Astrocyte of the hippocampus (primary cell): Measurements from ENCODE around the gene EPHB2.
"Not testable (repeated sequence)": the region's sequence is repeated elsewhere in the genome, so short reads cannot be mapped to it uniquely, and the experiment has no call there.

Source experiments
- DNase-seq: peaks from one replicate; pipeline ENCODE4 v3.0.0; 2011; ENCODE audit warnings: low read depth, low spot score

The EPHB2 gene

DNA sequence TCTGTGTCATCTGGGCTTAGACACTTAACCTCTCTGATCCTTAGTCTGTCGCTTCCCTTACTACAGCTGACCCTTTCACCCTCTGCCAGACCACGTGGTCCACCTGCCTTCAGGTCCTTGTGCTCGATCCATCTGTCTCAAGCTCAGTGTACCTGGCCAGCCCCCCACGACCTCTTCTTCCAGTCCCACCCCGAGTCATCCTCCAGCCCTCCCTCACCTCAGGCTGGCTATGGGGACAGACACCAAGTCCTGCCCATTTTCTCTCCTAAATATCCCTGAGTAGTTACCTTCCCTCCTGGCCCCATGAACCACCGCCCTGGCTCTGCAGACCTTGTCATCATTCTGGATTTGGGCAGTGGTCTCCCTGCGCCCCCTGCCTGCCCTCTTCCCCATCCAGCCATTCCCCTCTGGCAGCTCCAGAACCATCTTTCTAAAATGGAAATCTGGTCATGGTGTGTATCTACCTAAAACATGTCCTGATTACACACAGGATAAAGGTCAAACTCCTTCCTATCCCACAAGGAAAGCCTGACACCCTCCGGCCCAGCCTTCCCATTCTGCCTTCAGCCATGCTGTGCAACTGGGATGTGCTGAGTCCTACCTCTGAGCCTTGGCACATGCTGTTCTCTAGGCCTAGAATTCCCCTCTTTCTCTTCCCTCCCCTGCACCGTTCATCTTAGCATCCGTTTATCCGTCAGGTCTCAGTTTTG is 107.6 kb downstream of the EPHB2 start:
- DNase-seq: no peak

DNA sequence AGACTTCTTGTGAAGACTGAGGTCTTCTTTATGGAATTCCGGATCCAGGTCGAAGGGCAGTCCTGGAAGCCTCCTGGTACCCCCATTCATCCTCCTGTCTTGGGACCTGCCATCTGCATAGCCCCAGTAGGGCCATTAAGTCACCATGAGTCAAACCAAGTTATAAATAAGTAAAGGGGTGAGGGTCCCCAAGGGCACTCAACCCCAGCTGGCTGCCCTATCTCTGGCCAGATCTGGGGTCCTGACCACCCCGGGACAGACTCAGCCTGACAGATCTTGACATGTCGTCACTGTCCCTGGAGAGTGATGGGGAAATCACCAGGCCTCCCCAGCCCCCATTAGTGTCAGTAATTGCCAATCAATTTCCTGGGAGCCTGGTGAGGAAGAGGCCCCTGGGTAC is 108.7 kb downstream of the EPHB2 start:
- no peak for DNase-seq

DNA sequence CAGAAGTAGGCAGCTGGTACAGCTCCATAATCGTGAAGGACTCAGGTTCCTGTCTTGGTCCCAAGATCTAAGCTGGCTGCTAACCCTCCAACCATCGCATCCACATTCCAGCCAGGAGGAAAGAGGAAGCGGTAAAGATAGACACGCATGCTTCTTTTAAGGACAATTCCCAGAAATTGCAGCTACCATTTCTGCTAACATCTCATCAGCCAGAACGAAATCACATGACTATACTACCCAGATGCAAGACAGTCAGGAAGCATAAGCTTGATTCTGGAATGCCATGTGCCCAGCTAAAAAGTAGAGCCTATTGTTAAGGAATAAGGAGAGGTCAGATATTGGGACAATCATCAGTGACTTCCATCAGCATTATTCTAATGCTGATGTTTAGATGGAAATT is 110.4 kb downstream of the EPHB2 start:
- no peak for DNase-seq

DNA sequence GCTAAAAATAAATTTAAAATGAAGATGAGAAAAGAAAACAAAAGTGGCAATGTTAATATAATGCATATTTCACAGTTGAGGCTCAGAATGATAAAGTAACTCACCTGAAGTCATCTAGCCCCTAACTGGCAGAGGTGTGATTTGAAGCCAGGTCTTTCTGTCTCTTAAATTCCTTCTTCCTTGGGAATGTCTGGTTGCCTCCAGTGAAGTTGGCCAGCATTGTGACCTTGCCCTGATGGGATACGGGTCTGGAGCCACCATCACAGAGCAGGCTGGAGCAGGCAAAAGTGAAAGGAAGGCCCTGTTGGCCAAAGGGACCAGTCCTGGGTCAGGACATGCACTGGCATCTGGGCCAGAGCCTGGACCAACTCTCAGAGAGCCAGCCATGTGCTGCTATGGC is 111.7 kb downstream of the EPHB2 start:
- DNase-seq: no peak

DNA sequence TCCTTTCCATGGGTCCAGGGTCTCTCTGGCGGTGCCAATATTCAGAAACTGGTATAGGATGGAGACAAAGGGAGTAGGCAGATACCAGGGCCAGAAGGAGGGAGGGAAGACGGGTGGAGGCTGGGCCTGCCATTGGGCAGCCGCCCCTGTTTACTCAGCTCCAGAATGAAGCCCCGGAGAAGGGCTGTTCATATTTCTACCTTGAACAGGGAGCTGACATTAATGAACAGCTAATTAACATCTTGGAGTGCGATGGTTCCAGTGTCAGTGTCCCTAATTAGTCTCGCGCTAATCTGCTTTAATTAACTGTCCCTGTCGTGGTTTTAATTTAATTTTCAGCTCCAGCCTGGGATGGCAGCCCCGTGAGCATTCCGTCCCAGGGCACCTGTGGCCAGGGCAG is 113.8 kb downstream of the EPHB2 start:
- DNase-seq: no peak

DNA sequence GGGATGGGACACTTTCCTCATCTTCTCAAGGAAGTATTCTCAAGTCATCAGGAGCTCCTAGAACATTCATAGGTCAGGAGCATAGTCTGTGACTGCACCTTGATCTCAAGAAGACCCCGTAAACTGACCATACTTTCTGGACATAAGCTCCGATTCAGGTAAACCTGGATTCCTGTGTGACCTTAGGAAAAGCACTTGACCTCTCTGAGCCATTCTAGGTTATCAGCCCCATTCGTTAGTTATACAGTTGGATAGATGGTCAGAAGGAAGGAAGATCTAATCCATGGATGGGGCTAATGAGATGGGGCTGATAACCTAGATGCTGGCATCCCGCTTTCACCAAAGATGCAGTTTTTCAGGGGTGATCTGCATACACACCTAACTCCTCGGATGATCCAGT is 114.3 kb downstream of the EPHB2 start:
- no peak for DNase-seq

DNA sequence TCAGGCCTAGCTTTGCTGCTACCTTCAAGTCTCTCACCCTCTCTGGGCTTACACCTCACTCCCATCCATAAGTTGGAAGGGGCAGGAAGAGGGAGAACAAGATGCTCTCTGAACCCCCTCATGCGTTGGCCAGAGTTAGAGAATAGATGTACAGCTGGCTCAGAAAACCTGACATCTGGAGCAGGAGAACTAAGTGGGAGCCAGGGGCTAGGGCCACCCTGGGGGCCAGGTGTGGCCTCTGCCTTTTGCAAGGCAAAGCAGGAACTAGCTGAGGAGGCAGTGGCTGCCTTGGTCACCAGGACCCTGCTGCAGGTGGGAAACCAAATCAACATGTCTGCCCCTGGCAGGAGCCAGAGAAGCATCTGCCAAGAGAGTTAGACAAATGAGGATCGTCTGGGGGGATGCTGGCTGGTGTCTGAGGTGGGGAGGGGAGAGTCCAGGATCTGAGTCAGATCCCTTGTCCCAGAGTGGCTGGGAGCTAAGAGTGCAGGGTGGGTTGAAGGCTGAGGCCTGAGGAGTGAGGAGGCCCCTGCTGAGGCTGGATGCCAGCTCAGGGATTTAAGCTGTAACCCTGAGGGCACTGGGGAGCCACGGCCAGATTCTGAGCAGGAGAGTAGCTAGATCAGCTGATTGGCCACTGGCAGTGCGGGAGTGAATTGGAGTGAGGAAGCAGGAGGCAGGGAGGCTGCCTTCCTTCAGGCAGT is 115.0 kb downstream of the EPHB2 start:
- no peak for DNase-seq

DNA sequence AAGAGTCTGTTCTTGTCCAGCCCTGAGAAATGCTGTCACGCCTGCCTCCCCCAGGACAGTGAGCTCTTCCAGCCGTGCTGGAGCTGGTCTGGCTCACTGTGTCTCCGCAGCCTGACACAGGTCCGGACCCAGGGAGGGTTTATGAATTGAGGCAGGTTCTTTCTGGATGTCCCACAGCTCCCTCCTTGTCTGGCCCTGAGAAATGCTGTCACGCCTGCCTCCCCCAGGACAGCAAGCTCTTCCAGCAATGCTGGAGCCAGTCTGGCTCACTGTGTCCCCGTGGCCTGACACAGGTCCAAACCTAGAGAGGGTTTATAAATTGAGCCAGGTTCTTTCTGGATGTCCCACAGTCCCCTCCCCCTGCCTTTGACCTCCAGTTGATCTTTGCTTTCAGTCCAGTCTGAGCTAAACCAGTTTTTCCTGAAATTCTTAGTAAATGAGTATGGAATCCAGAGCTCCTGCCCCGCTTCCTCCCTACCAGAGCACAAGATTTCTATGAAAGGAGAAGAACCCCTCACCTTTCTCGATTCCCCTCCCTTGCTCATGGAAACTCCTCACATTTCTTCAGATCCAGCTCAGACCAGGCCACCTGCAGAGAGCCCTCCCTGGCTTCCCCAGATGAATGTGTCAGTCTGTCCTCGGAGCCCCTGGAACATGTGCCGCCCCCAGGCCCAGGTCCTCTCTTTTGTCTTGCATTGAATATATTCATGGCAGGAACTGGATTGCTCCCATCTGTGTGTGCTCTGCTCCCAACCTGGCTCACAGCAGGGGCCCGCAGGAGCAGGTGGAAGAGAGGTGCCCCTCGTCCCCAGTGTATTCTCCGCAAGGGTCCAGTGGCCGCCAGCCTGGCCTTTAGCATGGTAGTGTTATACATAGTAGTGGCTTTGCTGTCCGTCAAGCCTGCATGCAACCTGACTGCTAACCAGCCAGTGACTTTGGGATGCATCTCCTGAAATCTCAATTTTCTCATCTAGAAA is 116.3 kb downstream of the EPHB2 start:
- peak; percentile 77 for DNase-seq

DNA sequence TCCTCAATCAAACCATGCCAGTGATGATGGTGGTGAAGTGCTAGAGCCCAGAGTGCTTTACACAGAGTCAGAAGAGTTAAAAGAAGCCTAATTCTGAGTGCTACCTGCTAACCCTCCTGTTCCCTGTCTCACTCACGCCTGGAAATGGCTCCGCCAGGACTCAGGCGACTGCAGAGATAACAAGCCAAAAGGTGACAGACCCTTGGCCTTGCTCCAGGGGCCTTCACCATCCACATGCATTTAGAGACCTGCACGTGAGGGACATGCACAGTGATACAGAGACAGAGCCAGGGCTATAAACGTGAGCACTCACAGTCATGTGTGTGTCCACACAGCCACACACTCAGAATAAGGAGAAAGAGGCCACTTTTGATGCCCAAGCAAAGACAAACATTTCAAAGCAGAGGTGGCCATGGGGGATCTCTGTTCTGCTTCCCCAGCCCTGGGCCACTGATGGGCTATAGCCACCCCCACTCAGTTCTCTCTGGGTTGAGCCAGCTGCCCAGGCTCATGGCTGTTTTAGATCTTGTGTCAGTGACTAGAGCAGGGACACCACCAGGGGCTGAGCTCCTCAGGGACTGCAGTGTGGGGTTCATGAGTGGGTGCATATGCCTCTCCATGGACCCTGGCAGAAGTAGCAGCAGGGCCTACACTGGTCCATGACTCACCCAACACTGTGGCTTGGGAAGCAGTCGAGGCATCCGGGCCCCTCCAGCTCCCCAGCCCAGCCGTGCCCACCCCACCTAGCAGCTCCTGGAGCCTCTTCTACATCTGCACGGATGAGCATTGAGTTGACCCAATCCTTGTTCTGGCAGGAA is 117.2 kb downstream of the EPHB2 start:
- DNase-seq: peak; percentile 57

DNA sequence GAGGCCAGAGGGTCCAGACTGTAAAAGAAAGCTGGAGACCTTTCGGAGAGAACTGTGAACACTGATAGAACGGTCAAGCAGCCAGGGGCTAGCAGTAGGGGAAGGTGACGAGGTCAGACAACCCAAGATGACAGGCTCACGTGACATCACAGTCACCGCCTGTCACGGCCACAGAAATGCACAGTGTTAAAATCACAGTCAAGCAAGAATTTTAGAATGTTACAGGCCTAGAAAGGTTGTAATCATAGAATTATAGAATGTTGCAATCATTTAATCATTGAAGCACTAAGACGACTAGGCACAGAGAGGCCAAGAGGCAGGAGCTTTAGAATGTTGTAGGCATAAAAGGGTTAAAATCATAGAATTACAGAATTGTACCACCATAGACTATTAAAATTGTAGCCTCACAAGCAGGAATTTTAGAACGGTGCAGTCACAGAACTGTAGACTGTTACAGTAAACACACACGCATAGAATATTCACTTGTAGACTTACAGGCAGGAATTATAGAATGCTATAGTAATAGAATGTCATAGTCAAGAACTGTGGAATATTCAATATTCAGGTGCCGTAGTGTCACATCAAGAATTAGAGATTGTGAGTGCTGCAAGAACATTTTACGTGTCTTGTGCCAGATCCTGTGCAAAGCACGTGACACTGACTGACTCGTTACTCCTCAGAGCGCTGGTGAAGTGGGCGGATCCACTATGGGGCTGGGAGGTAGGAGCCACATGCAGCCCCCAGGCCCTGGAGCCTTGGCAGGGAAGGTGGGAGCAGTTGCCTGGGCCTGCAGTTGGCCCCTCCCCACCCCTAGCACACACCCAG is 118.1 kb downstream of the EPHB2 start:
- DNase-seq: peak; percentile 46

DNA sequence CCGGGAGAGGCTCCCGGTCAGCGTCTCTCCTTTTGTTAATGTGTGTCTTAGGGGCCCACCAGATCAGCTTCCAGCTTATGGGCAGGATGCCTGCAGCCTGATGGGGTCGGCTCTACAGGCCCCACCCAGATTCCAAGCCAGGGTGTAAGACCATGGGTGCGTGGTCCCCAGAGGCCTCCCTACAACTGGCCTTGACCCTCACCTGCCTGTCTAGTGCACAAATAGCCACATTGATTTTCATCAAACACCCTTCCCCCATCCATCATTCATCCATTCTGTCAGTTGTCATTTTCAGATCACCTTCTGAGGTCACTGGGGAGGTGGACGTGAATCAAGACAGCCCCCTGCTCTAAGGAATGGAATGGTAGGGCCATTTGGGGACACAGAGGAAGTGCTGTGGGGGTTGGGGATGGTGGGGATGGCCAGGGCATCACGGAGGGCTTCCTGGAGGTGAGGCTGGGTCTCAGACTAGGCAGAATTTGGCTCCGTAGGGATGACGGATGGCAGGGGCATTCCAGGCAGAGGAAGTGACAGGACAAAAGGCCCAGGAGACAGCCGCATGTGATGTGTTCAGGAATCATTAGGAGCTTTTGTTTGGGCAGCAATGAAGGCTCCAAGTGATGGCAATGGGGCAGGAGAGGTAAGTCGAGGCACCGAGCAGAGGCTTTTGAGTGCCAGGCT is 118.8 kb downstream of the EPHB2 start:
- DNase-seq: peak; percentile 25

DNA sequence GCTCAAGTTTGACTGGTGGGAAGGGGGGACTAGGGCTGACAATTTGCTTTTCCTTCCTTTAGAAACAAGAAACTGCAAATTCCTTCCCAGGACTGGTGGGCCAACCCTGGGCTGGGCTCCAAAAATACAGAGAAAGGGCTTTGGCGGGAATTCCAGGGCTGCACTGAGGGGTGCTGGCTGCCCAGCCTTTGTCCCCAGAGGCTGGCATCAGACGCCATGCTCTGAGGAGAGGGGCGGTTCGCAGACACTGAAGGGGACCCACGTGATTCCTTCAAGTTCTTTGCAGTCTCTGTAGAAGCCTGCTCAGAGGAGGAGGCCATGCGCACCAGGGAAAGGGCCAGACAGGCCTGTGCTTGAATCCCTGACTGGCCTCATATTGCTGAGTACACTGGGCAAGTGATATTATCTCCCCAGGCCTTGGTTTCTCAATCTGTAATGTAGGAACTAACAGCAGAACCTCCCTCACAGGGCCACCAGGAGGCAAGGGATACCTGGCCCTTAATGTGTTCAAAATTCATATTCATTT is 119.5 kb downstream of the EPHB2 start:
- DNase-seq: peak; percentile 63

DNA sequence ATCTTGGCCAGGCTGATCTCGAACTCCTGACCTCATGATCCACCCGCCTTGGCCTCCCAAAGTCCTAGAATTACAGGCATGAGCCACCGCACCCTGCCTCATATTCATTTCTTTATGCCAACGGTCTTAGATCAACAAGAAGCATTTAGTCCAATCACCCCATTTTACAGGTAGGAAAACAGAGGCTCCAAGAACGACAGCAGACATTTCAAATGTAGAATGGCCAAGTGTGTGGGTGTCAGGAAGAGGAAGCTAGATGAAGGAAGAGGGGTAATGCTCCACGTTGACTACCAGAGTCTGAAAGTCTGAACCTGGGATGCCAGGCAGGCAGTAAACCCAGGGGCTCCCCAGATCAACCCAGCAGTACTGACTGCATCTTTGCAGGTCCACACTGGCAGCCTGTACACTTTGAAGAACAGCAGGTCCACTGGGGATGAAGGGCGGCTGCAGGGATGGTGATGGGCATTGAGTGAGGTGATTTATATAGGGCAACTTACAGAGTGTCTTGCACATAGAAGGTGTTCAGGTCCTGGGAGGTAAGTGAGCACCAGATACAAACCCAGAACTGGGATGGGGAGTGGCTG is 120.2 kb downstream of the EPHB2 start:
- no peak for DNase-seq

DNA sequence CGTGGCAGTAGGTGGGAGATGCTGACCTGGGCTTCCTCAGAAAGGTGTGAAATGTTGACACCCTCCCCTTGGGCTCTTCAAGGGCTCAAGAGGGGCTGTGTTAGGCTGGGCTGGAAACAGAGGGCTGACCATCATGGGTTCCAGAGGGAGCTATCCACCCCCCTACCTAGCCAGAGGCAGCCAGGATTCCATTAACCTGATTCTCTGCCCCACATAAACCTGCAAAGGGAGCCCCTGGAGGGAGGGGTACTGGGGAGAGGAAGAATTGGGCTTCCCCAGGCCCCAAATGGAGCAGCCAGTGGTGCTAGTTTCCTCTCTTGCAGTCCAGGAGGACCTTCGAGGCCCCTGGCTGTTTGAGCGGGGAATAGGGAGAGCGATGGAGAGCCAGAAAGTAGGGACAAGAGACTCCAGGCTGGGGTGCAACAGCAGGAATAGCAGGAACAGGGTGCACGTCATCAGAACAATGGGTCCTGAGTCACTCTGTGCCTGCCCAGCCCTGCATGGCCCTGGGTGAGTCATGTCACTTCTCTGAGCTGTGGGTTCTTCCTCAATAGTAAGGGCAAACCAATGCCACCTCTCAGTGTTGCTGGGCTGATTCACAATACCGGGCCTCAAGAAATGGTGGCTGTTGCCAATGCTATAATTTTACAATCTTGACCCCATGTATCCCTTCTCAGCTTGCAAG is 121.2 kb downstream of the EPHB2 start:
- DNase-seq: peak; percentile 93

DNA sequence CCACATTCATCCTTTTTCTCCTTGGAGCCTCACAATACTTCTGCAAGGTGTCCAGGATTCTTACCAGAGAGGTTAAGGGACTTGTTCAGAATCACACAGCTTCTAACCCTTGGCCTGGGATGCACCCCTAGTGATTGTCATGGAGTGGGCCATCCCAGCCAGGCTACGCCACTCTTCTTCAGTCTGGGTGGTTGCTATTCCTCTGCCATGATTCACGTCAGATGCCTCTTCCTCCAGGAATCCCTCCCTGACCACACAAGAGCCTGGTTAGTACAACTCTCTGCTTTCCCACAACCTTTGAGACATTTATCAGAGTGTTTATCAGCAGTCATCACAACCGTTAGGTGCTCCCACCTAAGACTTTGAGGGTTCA is 121.8 kb downstream of the EPHB2 start:
- peak; percentile 46 for DNase-seq

DNA sequence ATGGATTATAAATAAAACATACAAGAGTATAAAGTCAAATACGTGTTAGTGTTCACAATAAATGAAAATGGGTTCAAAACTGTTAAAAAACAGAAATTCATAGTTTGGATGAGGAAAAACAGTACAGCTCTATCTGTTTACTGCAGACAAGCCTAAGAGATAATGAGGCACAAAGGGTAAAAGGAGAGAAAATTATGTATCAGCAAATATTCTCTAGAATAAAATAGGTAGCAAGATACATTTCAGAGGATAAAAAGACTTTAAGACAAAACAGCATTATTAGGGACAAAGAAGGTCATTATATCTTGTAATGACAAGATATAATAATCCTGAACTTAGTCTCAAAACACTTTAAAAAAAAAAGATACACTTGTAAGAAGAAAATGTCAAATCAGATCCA is 123.1 kb downstream of the EPHB2 start:
- no peak for DNase-seq

DNA sequence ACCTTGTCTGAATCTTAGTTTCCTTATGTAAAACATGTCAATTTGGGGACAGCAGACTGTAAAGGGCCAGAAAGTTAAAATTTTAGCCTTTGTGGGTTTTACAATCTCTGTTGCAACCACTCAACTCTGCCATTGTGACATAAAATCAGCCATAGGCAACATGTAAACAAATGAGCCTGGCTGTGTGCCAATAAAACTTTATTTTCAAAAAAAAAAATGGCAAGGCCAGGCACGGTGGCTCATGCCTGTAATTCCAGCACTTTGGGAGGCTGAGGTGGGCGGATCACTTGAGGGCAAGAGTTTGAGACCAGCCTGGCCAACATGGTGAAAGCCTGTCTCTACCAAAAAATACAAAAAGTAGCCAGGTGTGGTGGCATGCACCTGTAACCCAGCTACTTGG is 123.8 kb downstream of the EPHB2 start:
- not testable (repeated sequence) for DNase-seq

DNA sequence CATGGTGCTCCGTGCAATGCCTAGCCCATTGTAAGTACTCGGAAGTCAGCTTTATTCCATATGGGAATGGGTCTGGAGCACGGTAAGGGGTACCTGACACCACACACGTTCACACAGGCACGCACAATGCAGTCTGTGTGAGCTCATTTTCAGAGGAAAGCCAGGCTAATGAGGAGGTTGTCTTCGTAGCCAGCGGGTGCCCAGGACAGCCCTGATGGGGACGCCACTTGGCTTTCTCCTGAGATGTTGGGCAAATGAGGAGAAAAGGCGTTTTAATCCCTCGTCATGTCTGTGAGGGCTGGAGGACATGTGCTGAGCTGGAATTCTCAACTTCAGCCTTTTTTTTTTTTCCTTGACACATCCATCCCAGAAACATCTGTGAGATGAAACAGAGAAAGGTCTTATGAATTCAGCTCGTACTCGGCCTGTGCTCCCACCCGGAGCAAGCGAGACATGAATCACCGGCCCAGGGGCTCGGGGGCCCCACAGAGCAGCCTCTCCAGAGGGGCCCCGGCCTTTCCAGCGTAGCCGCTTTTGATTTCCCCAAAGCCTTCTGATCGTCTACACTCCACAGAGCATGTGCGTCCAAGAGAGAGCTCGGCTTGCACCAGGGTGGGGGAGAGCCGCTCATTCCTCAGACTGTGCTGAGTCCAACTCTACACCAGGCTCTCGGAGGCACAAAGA is 125.1 kb downstream of the EPHB2 start:
- no peak for DNase-seq
